HFFc6 (cell line): ENCODE results near the gene C9orf78. TPM values are rescaled to one million over a fixed set of nuclear protein-coding genes. Genes with fewer than 3 reads are reported as not detected.

Experiments
- DNase-seq: peaks from one replicate; pipeline ENCODE4 v3.0.0-alpha.2; 2018
- H3K27ac Mint-ChIP-seq: 2 replicates; pipeline ENCODE4 v1.8.0; 2020; ENCODE audit warnings: mild to moderate bottlenecking, mixed read lengths
- H3K27me3 Mint-ChIP-seq: 2 replicates; pipeline ENCODE4 v1.8.0; 2021; ENCODE audit warnings: mild to moderate bottlenecking, moderate library complexity, mixed read lengths; ENCODE audit not compliant: insufficient read depth
- H3K36me3 Mint-ChIP-seq: 2 replicates; pipeline ENCODE4 v1.8.0; 2021; ENCODE audit warnings: low read depth, mixed read lengths
- H3K4me1 Mint-ChIP-seq: 2 replicates; pipeline ENCODE4 v1.8.0; 2020; ENCODE audit warnings: low read depth, mixed read lengths
- H3K4me3 Mint-ChIP-seq: 2 replicates; pipeline ENCODE4 v1.8.0; 2020; ENCODE audit warnings: mild to moderate bottlenecking, moderate library complexity, mixed read lengths
- H3K9me3 Mint-ChIP-seq: 2 replicates; pipeline ENCODE4 v1.8.0; 2020; ENCODE audit warnings: mild to moderate bottlenecking, mixed read lengths
- CTCF ChIP-seq: fragments of 200-600 bp; sonication (generic); IDR thresholded peaks from 2 replicates; pipeline ENCODE4 v1.5.0; 2021; ENCODE audit warnings: antibody characterized with exemption, mild to moderate bottlenecking
- total RNA-seq, 6 experiments: library from RNA; stranded (reverse); fragmentation: NEBNext Ultra II Directional; extraction: Animal tissue kit (Norgen Biotek cat#: 25700); gene quantifications; 2 replicates in 1 of 6; 3 replicates in 5 of 6; pipeline ENCODE4 v1.2.3, GENCODE V29; 2021

C9orf78 gene
- total RNA-seq, 6 experiments from 2014 or later = 42.8 to 52.7 (median 48.5) TPM

GRCh38 chr9:129851821-129852220 is 16.7 kb upstream of the C9orf78 start:
- Mint-ChIP-seq H3K27me3 (no peaks in the 10 kb centered on the region; the same call in 1 of the 2 replicates), H3K4me3 (no peak overlapping the region), H3K9me3 (no peaks in the 10 kb centered on the region), H3K36me3 (peaks cover 28% of the 10 kb centered on the region), H3K4me1 (no peaks in the 10 kb centered on the region), H3K27ac (no peak overlapping the region)
- no peak for DNase-seq
- no peak for TF ChIP-seq CTCF

GRCh38 chr9:129850821-129851550 is 15.9 kb upstream of the C9orf78 start:
- DNase-seq = no peak
- H3K36me3 Mint-ChIP-seq = peaks cover 28% of the 10 kb centered on the region
- no peak overlapping the region for H3K4me3 Mint-ChIP-seq
- no peaks in the 10 kb centered on the region for H3K27me3 Mint-ChIP-seq
- H3K27ac Mint-ChIP-seq = no peak overlapping the region
- no peaks in the 10 kb centered on the region for H3K4me1 Mint-ChIP-seq
- no peaks in the 10 kb centered on the region for H3K9me3 Mint-ChIP-seq
- no peak for TF ChIP-seq CTCF

- DNase-seq = no peak
- H3K4me3 Mint-ChIP-seq = no peak overlapping the region
- no peaks in the 10 kb centered on the region for H3K27me3 Mint-ChIP-seq
- peaks cover 28% of the 10 kb centered on the region for H3K36me3 Mint-ChIP-seq
- H3K27ac Mint-ChIP-seq = no peak overlapping the region
- H3K4me1 Mint-ChIP-seq = no peaks in the 10 kb centered on the region
- TF ChIP-seq CTCF = no peak
- no peaks in the 10 kb centered on the region for H3K9me3 Mint-ChIP-seq
Observed at GRCh38 chr9:129849901-129850300, 14.8 kb upstream of the C9orf78 start.

- H3K36me3 Mint-ChIP-seq = peaks cover 18% of the 10 kb centered on the region
- TF ChIP-seq CTCF = no peak
- no peaks in the 10 kb centered on the region for H3K4me1 Mint-ChIP-seq
- no peaks in the 10 kb centered on the region for H3K27me3 Mint-ChIP-seq
- no peak overlapping the region for H3K27ac Mint-ChIP-seq
- H3K4me3 Mint-ChIP-seq = no peak overlapping the region
- H3K9me3 Mint-ChIP-seq = no peaks in the 10 kb centered on the region
- DNase-seq = no peak
Observed at GRCh38 chr9:129848712-129849441, 13.8 kb upstream of the C9orf78 start.

- Mint-ChIP-seq H3K27me3 (no peaks in the 10 kb centered on the region), H3K27ac (no peak overlapping the region)
Observed at GRCh38 chr9:129845373-129845772, 10.3 kb upstream of the C9orf78 start.

More at GRCh38 chr9:129845373-129845772, 10.3 kb upstream of the C9orf78 start:
- Mint-ChIP-seq H3K9me3 (no peaks in the 10 kb centered on the region), H3K36me3 (0 out of 2 replicates have a peak, but pooled peaks cover 7% of the 10 kb centered on the region), H3K4me1 (no peaks in the 10 kb centered on the region), H3K4me3 (no peak overlapping the region)
- DNase-seq = no peak
- no peak for TF ChIP-seq CTCF
